GM03348 (cell line): ENCODE data around the gene STAM.
"Not testable (repeated sequence)": the region's sequence is repeated elsewhere in the genome, so short reads cannot be mapped to it uniquely, and the experiment has no call there.

Source experiments
- DNase-seq: peaks from one replicate; pipeline ENCODE4 v3.0.0; 2012; ENCODE audit warnings: low spot score

STAM gene

GRCh38 chr10:17643755-17644484 lies at the start of gene STAM:
STAM (plus strand) TSS chr10:17644151; CDS start chr10:17644340, 189 bp downstream.
- DNase-seq, result peak; percentile 93

GRCh38 chr10:17597386-17597785 lies 46.6 kb upstream of the STAM start:
- no peak for DNase-seq

- DNase-seq, result no peak
Observed at GRCh38 chr10:17599089-17599488, 44.9 kb upstream of the STAM start.

GRCh38 chr10:17605936-17606335 lies 38.0 kb upstream of the STAM start:
- DNase-seq, result no peak

GRCh38 chr10:17606547-17607040 lies 37.4 kb upstream of the STAM start:
- no peak for DNase-seq

- no peak for DNase-seq
Observed at GRCh38 chr10:17607060-17607459, 36.9 kb upstream of the STAM start.

- DNase-seq, result peak; percentile 70
Observed at GRCh38 chr10:17607603-17608332, 36.2 kb upstream of the STAM start.

- no peak for DNase-seq
Observed at GRCh38 chr10:17609523-17610079, 34.4 kb upstream of the STAM start.

GRCh38 chr10:17616403-17617030 lies 27.4 kb upstream of the STAM start:
- peak; percentile 90 for DNase-seq

- peak; percentile 94 for DNase-seq
Observed at GRCh38 chr10:17617031-17617911, 26.7 kb upstream of the STAM start, which contains the start of gene HACD1. HACD1 (minus strand) TSS chr10:17617374; CDS start chr10:17617339, 35 bp downstream.

- DNase-seq, result peak; percentile 11
Observed at GRCh38 chr10:17622061-17622460, 21.9 kb upstream of the STAM start.

GRCh38 chr10:17624996-17625395 lies 19.0 kb upstream of the STAM start:
- DNase-seq, result no peak

GRCh38 chr10:17626656-17627055 lies 17.3 kb upstream of the STAM start:
- DNase-seq, result no peak

- DNase-seq, result not testable (repeated sequence)
Observed at GRCh38 chr10:17632590-17632989, 11.4 kb upstream of the STAM start.

- no peak for DNase-seq
Observed at GRCh38 chr10:17633353-17633752, 10.6 kb upstream of the STAM start.

- DNase-seq, result no peak
Observed at GRCh38 chr10:17637869-17638268, 6.1 kb upstream of the STAM start.

- DNase-seq, result no peak
Observed at GRCh38 chr10:17640331-17640816, 3.6 kb upstream of the STAM start.

- DNase-seq, result peak; percentile 87
Observed at GRCh38 chr10:17643339-17643754, 604 bp upstream of the STAM start.

- peak; percentile 38 for DNase-seq
Observed at GRCh38 chr10:17644485-17644943, 563 bp downstream of the STAM start.

- DNase-seq, result no peak
Observed at GRCh38 chr10:17645621-17646345, 1.8 kb downstream of the STAM start.
